GM13977 (cell line): ENCODE data around the gene PTMS.

Source experiments
- DNase-seq: peaks from one replicate; pipeline ENCODE4 v3.0.0; 2012; ENCODE audit warnings: low spot score
- CTCF ChIP-seq: IDR thresholded peaks from 2 replicates; pipeline ENCODE4 v1.5.1; 2012; ENCODE audit warnings: mild to moderate bottlenecking, control low read depth; ENCODE audit not compliant: insufficient read depth; ENCODE audit errors: extremely low read depth, missing control alignments
- in situ Hi-C: fragments of 300-500 bp; cut with MboI; formaldehyde crosslinking; loops from one replicate; pipeline ENCODE4 v1.12.0; 2022; ENCODE audit warnings: low sequenced_read_pairs, low pct_unique_long_range_greater_than_20kb, mixed read lengths, inconsistent platforms; ENCODE audit not compliant: unreplicated experiment

The PTMS gene

DNA sequence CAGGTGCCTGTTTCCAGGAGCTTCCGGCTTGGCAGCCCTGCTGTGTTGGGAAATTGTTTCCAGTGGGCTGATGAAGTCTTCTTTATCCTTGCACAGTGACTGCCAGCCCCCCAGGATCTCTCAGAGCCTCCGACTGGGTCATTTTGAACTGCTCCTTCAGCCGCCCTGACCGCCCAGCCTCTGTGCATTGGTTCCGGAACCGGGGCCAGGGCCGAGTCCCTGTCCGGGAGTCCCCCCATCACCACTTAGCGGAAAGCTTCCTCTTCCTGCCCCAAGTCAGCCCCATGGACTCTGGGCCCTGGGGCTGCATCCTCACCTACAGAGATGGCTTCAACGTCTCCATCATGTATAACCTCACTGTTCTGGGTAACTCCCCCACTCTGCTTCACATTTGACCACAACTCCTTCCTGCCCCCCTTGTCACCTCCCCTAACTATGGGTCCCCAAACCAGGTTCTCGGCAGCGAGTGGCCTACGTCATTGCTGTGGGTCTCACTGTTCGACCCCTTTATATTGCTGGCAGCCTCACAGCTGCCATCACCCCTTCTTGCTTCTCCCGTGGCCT, 8.4 kb downstream of the PTMS start:
- DNase-seq: peak; percentile 17
- in situ Hi-C loops: no loop called here
- TF ChIP-seq CTCF: no peak

GRCh38 chr12:6775185-6776174, 9.3 kb downstream of the PTMS start:
- in situ Hi-C loops: no loop called here
- TF ChIP-seq CTCF: no peak
- no peak for DNase-seq

GRCh38 chr12:6777386-6777785, 11.2 kb downstream of the PTMS start:
- in situ Hi-C loops: no loop called here
- TF ChIP-seq CTCF: no peak
- DNase-seq: no peak

GRCh38 chr12:6778217-6778573, 12.0 kb downstream of the PTMS start:
- no peak for TF ChIP-seq CTCF
- no peak for DNase-seq
- in situ Hi-C loops: no loop called here

GRCh38 chr12:6778574-6779550, 12.7 kb downstream of the PTMS start:
- DNase-seq: peak; percentile 86
- in situ Hi-C loops: no loop called here
- TF ChIP-seq CTCF: peak; percentile 97
